Hepatic stellate cell (primary cell): ENCODE data around the gene GPR61.

Experiments used
- DNase-seq: peaks from one replicate; pipeline ENCODE4 v3.0.0; 2011; ENCODE audit warnings: low spot score

The GPR61 gene

GRCh38 chr1:109535971-109536491 is 3.6 kb upstream of the GPR61 start:
- DNase-seq, result peak; percentile 50

GRCh38 chr1:109537450-109538178 is 2.1 kb upstream of the GPR61 start:
- no peak for DNase-seq

- DNase-seq, result no peak
Observed at GRCh38 chr1:109538827-109539555, 681 bp upstream of the GPR61 start.

- DNase-seq, result no peak
Observed at GRCh38 chr1:109541102-109541501, 1.4 kb downstream of the GPR61 start.

- DNase-seq, result no peak
Observed at GRCh38 chr1:109542657-109543056, 3.0 kb downstream of the GPR61 start.

GRCh38 chr1:109543283-109543987 is 3.8 kb downstream of the GPR61 start:
- no peak for DNase-seq

- DNase-seq, result no peak
Observed at GRCh38 chr1:109543988-109544735, 4.5 kb downstream of the GPR61 start.

GRCh38 chr1:109546311-109547109 is 6.8 kb downstream of the GPR61 start:
- DNase-seq, result peak; percentile 93

- no peak for DNase-seq
Observed at GRCh38 chr1:109547463-109548320, 8.0 kb downstream of the GPR61 start.

- peak; percentile 92 for DNase-seq
Observed at GRCh38 chr1:109548321-109549267, 8.9 kb downstream of the GPR61 start, which contains the start of gene GNAI3. GNAI3 (plus strand) TSS chr1:109548615; CDS start chr1:109548721, 106 bp downstream.

- DNase-seq, result no peak
Observed at GRCh38 chr1:109556563-109556962, 16.9 kb downstream of the GPR61 start.

GRCh38 chr1:109557520-109557919 is 17.8 kb downstream of the GPR61 start:
- DNase-seq, result no peak

- no peak for DNase-seq
Observed at GRCh38 chr1:109559995-109560394, 20.3 kb downstream of the GPR61 start.

GRCh38 chr1:109564194-109564878 is 24.7 kb downstream of the GPR61 start:
- no peak for DNase-seq

- no peak for DNase-seq
Observed at GRCh38 chr1:109565241-109565640, 25.6 kb downstream of the GPR61 start.

- no peak for DNase-seq
Observed at GRCh38 chr1:109566982-109567381, 27.3 kb downstream of the GPR61 start.

GRCh38 chr1:109567877-109568672 is 28.4 kb downstream of the GPR61 start:
- DNase-seq, result no peak
